ENCODE measurements around the gene HBQ1. TPM values are rescaled to one million over a fixed set of nuclear protein-coding genes. Genes with fewer than 3 reads are reported as not detected.

Gene HBQ1
- total RNA-seq, 1 donor from 2014 or later: not detected

- Mint-ChIP-seq H3K4me3 (ENCODE audit: unreplicated experiment) (no peak overlapping the region), H3K27me3 (ENCODE audit: unreplicated experiment) (no peaks in the 10 kb centered on the region), H3K4me1 (ENCODE audit: unreplicated experiment) (peaks cover 6% of the 10 kb centered on the region), H3K36me3 (ENCODE audit: low read depth, unreplicated experiment) (peaks cover 44% of the 10 kb centered on the region), H3K9me3 (ENCODE audit: unreplicated experiment) (no peaks in the 10 kb centered on the region), H3K27ac (ENCODE audit: unreplicated experiment) (no peak overlapping the region)
- no peak for TF ChIP-seq CTCF (IDR thresholded peaks at IDR 0.05; ENCODE audit: unreplicated experiment)
- DNase-seq (ENCODE audit: low spot score): no peak
These were observed 7.1 kb downstream of the HBQ1 start for GRCh38 chr16:187330-187729.

DNA sequence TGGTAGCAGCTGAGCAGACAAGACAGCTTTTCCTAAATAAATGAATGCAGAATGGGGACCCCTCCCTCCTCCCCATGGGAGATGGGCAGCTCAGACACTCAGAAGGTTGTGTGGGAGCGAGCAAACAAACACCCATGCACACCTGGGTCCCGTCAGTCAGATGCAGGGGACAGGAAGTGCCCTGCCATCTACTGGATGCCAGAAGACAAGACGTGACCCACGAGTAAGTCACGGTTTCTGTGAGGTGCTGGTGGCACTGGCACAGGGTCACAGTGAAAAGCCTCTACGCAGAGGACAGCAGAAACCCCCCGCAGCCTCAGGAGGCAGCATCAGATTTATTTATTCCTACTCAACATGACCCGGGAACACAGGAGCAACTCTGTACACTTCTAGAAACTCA lies 8.4 kb downstream of the HBQ1 start:
- Mint-ChIP-seq H3K27me3 (ENCODE audit: unreplicated experiment) (no peaks in the 10 kb centered on the region), H3K27ac (ENCODE audit: unreplicated experiment) (no peak overlapping the region), H3K4me3 (ENCODE audit: unreplicated experiment) (no peak overlapping the region), H3K36me3 (ENCODE audit: low read depth, unreplicated experiment) (peaks cover 49% of the 10 kb centered on the region), H3K9me3 (ENCODE audit: unreplicated experiment) (no peaks in the 10 kb centered on the region), H3K4me1 (ENCODE audit: unreplicated experiment) (peaks cover 8% of the 10 kb centered on the region)
- no peak for TF ChIP-seq CTCF (IDR thresholded peaks at IDR 0.05; ENCODE audit: unreplicated experiment)
- no peak for DNase-seq (ENCODE audit: low spot score)

DNA sequence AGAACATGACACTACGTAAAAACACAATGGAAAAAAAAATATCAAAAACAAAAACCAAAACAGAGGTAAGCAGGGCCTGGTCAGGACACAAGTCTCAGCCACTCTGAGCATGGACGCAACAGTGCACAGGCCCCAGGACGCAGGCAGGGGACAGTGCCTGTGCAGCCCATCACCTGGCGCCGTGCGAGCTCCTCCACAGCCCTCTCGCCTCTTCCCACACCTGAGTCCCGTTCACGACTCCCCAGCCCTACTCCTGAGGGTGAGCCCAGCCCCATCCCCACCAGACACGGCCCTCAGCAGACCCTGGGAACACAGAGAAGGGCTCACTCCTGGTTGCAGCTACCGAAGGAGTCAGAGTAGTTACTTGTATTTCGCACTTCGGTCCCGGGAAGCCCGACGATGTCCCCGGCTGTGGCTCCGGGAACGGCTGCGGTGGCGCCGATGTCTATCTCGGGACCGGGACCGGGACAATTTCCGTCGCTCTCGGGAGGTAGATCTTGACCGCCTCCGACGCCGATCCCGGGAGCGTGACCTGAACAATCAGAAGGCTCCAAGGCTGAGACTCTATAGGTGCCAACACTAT lies 9.4 kb downstream of the HBQ1 start:
- peaks cover 8% of the 10 kb centered on the region for H3K4me1 Mint-ChIP-seq (ENCODE audit: unreplicated experiment)
- no peak for DNase-seq (ENCODE audit: low spot score)
- H3K27ac Mint-ChIP-seq (ENCODE audit: unreplicated experiment): no peak overlapping the region
- H3K4me3 Mint-ChIP-seq (ENCODE audit: unreplicated experiment): peak overlapping the region; percentile 78
- peaks cover 52% of the 10 kb centered on the region for H3K36me3 Mint-ChIP-seq (ENCODE audit: low read depth, unreplicated experiment)
- H3K27me3 Mint-ChIP-seq (ENCODE audit: unreplicated experiment): no peaks in the 10 kb centered on the region
- no peaks in the 10 kb centered on the region for H3K9me3 Mint-ChIP-seq (ENCODE audit: unreplicated experiment)
- no peak for TF ChIP-seq CTCF (IDR thresholded peaks at IDR 0.05; ENCODE audit: unreplicated experiment)

DNA sequence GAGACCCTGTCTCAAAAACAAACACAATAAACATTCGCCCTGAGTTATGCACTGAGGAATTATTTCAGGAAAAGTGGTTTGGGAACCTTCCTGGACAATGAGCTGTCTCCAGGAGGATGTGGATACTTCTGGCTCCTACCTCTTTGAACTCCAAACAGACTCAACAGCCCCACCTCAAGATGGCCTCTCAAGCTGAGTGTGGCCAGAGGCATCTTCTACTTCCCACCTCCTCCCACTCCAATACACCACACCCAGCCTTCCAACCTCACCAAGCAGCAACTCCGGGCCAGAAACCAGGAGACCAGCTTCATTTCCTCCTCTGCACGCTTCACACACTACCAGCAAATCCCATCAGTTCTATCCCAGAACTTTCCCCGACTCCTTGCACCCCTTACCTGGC lies 11.6 kb downstream of the HBQ1 start:
- peaks cover 56% of the 10 kb centered on the region for H3K36me3 Mint-ChIP-seq (ENCODE audit: low read depth, unreplicated experiment)
- no peaks in the 10 kb centered on the region for H3K27me3 Mint-ChIP-seq (ENCODE audit: unreplicated experiment)
- H3K9me3 Mint-ChIP-seq (ENCODE audit: unreplicated experiment): no peaks in the 10 kb centered on the region
- TF ChIP-seq CTCF (IDR thresholded peaks at IDR 0.05; ENCODE audit: unreplicated experiment): no peak
- peak overlapping the region; percentile 40 for H3K4me3 Mint-ChIP-seq (ENCODE audit: unreplicated experiment)
- H3K27ac Mint-ChIP-seq (ENCODE audit: unreplicated experiment): peak overlapping the region; percentile 4
- DNase-seq (ENCODE audit: low spot score): no peak
- H3K4me1 Mint-ChIP-seq (ENCODE audit: unreplicated experiment): peaks cover 8% of the 10 kb centered on the region

GRCh38 chr16:192686-193085 lies 12.4 kb downstream of the HBQ1 start:
- H3K36me3 Mint-ChIP-seq (ENCODE audit: low read depth, unreplicated experiment): peaks cover 54% of the 10 kb centered on the region
- peaks cover 8% of the 10 kb centered on the region for H3K4me1 Mint-ChIP-seq (ENCODE audit: unreplicated experiment)
- DNase-seq (ENCODE audit: low spot score): no peak
- no peaks in the 10 kb centered on the region for H3K9me3 Mint-ChIP-seq (ENCODE audit: unreplicated experiment)
- no peak for TF ChIP-seq CTCF (IDR thresholded peaks at IDR 0.05; ENCODE audit: unreplicated experiment)
- H3K27me3 Mint-ChIP-seq (ENCODE audit: unreplicated experiment): no peaks in the 10 kb centered on the region
- no peak overlapping the region for H3K4me3 Mint-ChIP-seq (ENCODE audit: unreplicated experiment)
- no peak overlapping the region for H3K27ac Mint-ChIP-seq (ENCODE audit: unreplicated experiment)
